ENCODE data around the gene PTP4A1. TPM values are rescaled to one million over a fixed set of nuclear protein-coding genes. Genes with fewer than 3 reads are reported as not detected.
"Not testable (repeated sequence)": the region's sequence is repeated elsewhere in the genome, so short reads cannot be mapped to it uniquely, and the experiment has no call there.

The PTP4A1 gene
- total RNA-seq, 1 donor from 2014 or later: 27.9 TPM

GRCh38 chr6:63584566-63584965 lies 12.3 kb downstream of the PTP4A1 start:
- no peak for DNase-seq

GRCh38 chr6:63585652-63586051 lies 13.4 kb downstream of the PTP4A1 start:
- not testable (repeated sequence) for DNase-seq

GRCh38 chr6:63589952-63590411 lies 17.7 kb downstream of the PTP4A1 start:
- peak; percentile 21 for DNase-seq

GRCh38 chr6:63592886-63593285 lies 20.6 kb downstream of the PTP4A1 start:
- DNase-seq: no peak

GRCh38 chr6:63597141-63598048 lies 25.1 kb downstream of the PTP4A1 start:
- no peak for DNase-seq

- DNase-seq: peak; percentile 70
Observed at GRCh38 chr6:63598049-63599036, 26.1 kb downstream of the PTP4A1 start.

- DNase-seq: no peak
Observed at GRCh38 chr6:63599243-63599642, 27.0 kb downstream of the PTP4A1 start.

- DNase-seq: no peak
Observed at GRCh38 chr6:63600136-63600535, 27.9 kb downstream of the PTP4A1 start.

- DNase-seq: no peak
Observed at GRCh38 chr6:63609231-63609630, 37.0 kb downstream of the PTP4A1 start.

GRCh38 chr6:63610944-63611343 lies 38.7 kb downstream of the PTP4A1 start:
- DNase-seq: no peak

GRCh38 chr6:63611560-63611959 lies 39.3 kb downstream of the PTP4A1 start:
- no peak for DNase-seq

- no peak for DNase-seq
Observed at GRCh38 chr6:63615590-63615989, 43.3 kb downstream of the PTP4A1 start.

Other genes with a start within 250 kb of the PTP4A1 start
- gene PHF3, start 63.3 kb downstream of the PTP4A1 start, total RNA-seq: 53.4 and 67.9 TPM in 2 replicates